Activated CD8-positive, alpha-beta memory T cell treated with anti-CD3 and anti-CD28 coated beads for 4 hours (primary cell): ENCODE data around the gene CLEC11A.
"Not testable (repeated sequence)": the region's sequence is repeated elsewhere in the genome, so short reads cannot be mapped to it uniquely, and the experiment has no call there.

ENCODE experiments used
- DNase-seq, 2 donors: peaks; one replicate each; pipeline ENCODE4 v3.0.0-alpha.2; 2020; ENCODE audit warnings: low read depth in 2 of 2

Gene CLEC11A

GRCh38 chr19:50723735-50724521 lies 764 bp downstream of the CLEC11A start:
- no peak for DNase-seq

- DNase-seq: peak; percentile 91 to 93
Observed at GRCh38 chr19:50724522-50725217, 1.5 kb downstream of the CLEC11A start.

- DNase-seq: no peak
Observed at GRCh38 chr19:50725218-50725910, 2.2 kb downstream of the CLEC11A start.

GRCh38 chr19:50725911-50726230 lies 2.7 kb downstream of the CLEC11A start:
- DNase-seq: no peak

GRCh38 chr19:50728084-50728737 lies 5.0 kb downstream of the CLEC11A start:
- DNase-seq: peak; percentile 73 to 79

- no peak for DNase-seq
Observed at GRCh38 chr19:50729894-50730293, 6.7 kb downstream of the CLEC11A start.

- no peak for DNase-seq
Observed at GRCh38 chr19:50735869-50736268, 12.7 kb downstream of the CLEC11A start.

GRCh38 chr19:50736338-50736737 lies 13.2 kb downstream of the CLEC11A start:
- no peak for DNase-seq

GRCh38 chr19:50739132-50739913 lies 16.2 kb downstream of the CLEC11A start:
- no peak for DNase-seq

GRCh38 chr19:50739914-50740426 lies 16.8 kb downstream of the CLEC11A start:
- DNase-seq: no peak

GRCh38 chr19:50741179-50741933 lies 18.2 kb downstream of the CLEC11A start:
- no peak for DNase-seq

- DNase-seq: no peak
Observed at GRCh38 chr19:50743537-50743936, 20.4 kb downstream of the CLEC11A start.

GRCh38 chr19:50745221-50745620 lies 22.1 kb downstream of the CLEC11A start:
- DNase-seq: no peak

GRCh38 chr19:50747141-50747540 lies 24.0 kb downstream of the CLEC11A start:
- not testable (repeated sequence) for DNase-seq

- no peak for DNase-seq
Observed at GRCh38 chr19:50749490-50749889, 26.3 kb downstream of the CLEC11A start.

GRCh38 chr19:50750010-50750409 lies 26.8 kb downstream of the CLEC11A start:
- DNase-seq: no peak

GRCh38 chr19:50753879-50754278 lies 30.7 kb downstream of the CLEC11A start:
- DNase-seq: no peak

GRCh38 chr19:50756244-50756643 lies 33.1 kb downstream of the CLEC11A start:
- DNase-seq: not testable (repeated sequence)

GRCh38 chr19:50757624-50758023 lies 34.5 kb downstream of the CLEC11A start:
- DNase-seq: not testable (repeated sequence)

GRCh38 chr19:50759076-50759475 lies 35.9 kb downstream of the CLEC11A start:
- not testable (repeated sequence) for DNase-seq
